H1 (cell line): ENCODE data around the gene FOXL3. TPM values are rescaled to one million over a fixed set of nuclear protein-coding genes. Genes with fewer than 3 reads are reported as not detected.

Experiments
- CTCF ChIA-PET: fragments of 300-600 bp; sonication (Branson Sonifier 250); formaldehyde crosslinking; loops from one replicate; lab custom pipeline; 2021; ENCODE audit not compliant: partially characterized antibody; lab: Charles Lee
- POLR2A ChIA-PET: fragments of 300-600 bp; sonication (Branson Sonifier 250); formaldehyde crosslinking; loops from one replicate; lab custom pipeline; 2021; ENCODE audit warnings: inconsistent platforms; ENCODE audit not compliant: partially characterized antibody; lab: Charles Lee
- DNase-seq, 2 experiments: peaks; one replicate each; pipeline versions ENCODE4 v3.0.0 to v3.0.0-alpha.2; 2010 to 2022; ENCODE audit warnings: low spot score in 2 of 2, low read depth in 1 of 2, mixed read lengths in 1 of 2
- FAIRE-seq: peaks from 2 replicates; lab custom pipeline; 2011; peaks lifted over from hg19 to GRCh38; lab: Jason Lieb, UNC
- H2AFZ ChIP-seq: 2 replicates; pipeline ENCODE4 v1.8.1; 2012; ENCODE audit warnings: low read length, inconsistent platforms
- H2AK5ac ChIP-seq: 2 replicates; pipeline ENCODE4 v1.6.1; 2013; ENCODE audit warnings: low read depth, low read length
- H2BK120ac ChIP-seq: replicated peaks from 2 replicates; pipeline ENCODE3; 2013; ENCODE audit warnings: low read depth, low read length, inconsistent platforms
- H2BK12ac ChIP-seq: 2 replicates; pipeline ENCODE4 v1.6.1; 2013; ENCODE audit warnings: low read depth, low read length
- H2BK15ac ChIP-seq: 2 replicates; pipeline ENCODE4 v1.6.1; 2013; ENCODE audit warnings: low read length
- H2BK20ac ChIP-seq: 2 replicates; pipeline ENCODE4 v1.6.1; 2013; ENCODE audit warnings: low read length
- H2BK5ac ChIP-seq: 2 replicates; pipeline ENCODE4 v1.6.1; 2013; ENCODE audit warnings: low read depth, low read length
- H3K14ac ChIP-seq: 2 replicates; pipeline ENCODE4 v1.6.1; 2013; ENCODE audit warnings: inconsistent platforms; ENCODE audit not compliant: insufficient read length
- H3K18ac ChIP-seq: 2 replicates; pipeline ENCODE4 v1.6.1; 2013; ENCODE audit warnings: low read length; ENCODE audit errors: extremely low read depth
- H3K23ac ChIP-seq: 2 replicates; pipeline ENCODE4 v1.6.1; 2013; ENCODE audit warnings: inconsistent platforms; ENCODE audit not compliant: insufficient read length
- H3K23me2 ChIP-seq: 2 replicates; pipeline ENCODE4 v1.6.1; 2013; ENCODE audit warnings: low read depth, low read length
- H3K27ac ChIP-seq: 2 replicates; pipeline ENCODE4 v1.6.1; 2011; ENCODE audit warnings: low read depth, low read length, inconsistent platforms
- H3K27me3 ChIP-seq, 4 experiments: replicated peaks in 1 of 4; 1 replicate in 1 of 4; 2 replicates in 3 of 4; pipeline versions ENCODE4 v1.6.1 to v1.8.1; 2011 to 2013; ENCODE audit warnings: low read length in 3 of 4, mild to moderate bottlenecking in 3 of 4, inconsistent platforms in 2 of 4, mixed read lengths in 2 of 4, moderate library complexity in 1 of 4; ENCODE audit not compliant: control insufficient read depth in 3 of 4, insufficient read depth in 3 of 4; ENCODE audit errors: extremely low read depth in 1 of 4
- H3K36me3 ChIP-seq, 4 experiments: 2 replicates each; pipeline versions ENCODE4 v1.6.1 to v1.8.1; 2011 to 2013; ENCODE audit warnings: mild to moderate bottlenecking in 4 of 4, low read length in 3 of 4, moderate library complexity in 2 of 4, control low read depth in 1 of 4, inconsistent platforms in 1 of 4; ENCODE audit not compliant: insufficient read depth in 4 of 4, control insufficient read depth in 2 of 4
- H3K4ac ChIP-seq: replicated peaks from 2 replicates; pipeline ENCODE3; 2013; ENCODE audit warnings: low read length, low read depth, mixed read lengths, inconsistent platforms; ENCODE audit not compliant: insufficient read length
- H3K4me1 ChIP-seq, 4 experiments: replicated peaks in 1 of 4; 1 replicate in 1 of 4; 2 replicates in 3 of 4; pipeline versions ENCODE4 v1.6.1 to v1.8.1; 2011 to 2013; ENCODE audit warnings: low read length in 3 of 4, inconsistent platforms in 2 of 4, mixed read lengths in 1 of 4; ENCODE audit not compliant: insufficient read depth in 4 of 4, control insufficient read depth in 3 of 4
- H3K4me2 ChIP-seq, 2 experiments: 2 replicates each; pipeline versions ENCODE4 v1.6.1 to v1.8.1; 2011 to 2013; ENCODE audit warnings: low read depth in 2 of 2, low read length in 2 of 2, control low read depth in 1 of 2, inconsistent platforms in 1 of 2, mild to moderate bottlenecking in 1 of 2; ENCODE audit not compliant: insufficient read depth in 1 of 2
- H3K4me3 ChIP-seq, 4 experiments: fragments of 200-600, 300-600 bp in 1 of 4; sonication (generic), shearing (Covaris generic), sonication (Bioruptor Twin) in 1 of 4; 2 replicates each; pipeline versions ENCODE4 v1.5.1 to v1.8.1; 2011 to 2016; ENCODE audit warnings: low read length in 4 of 4, low read depth in 3 of 4, control low read depth in 2 of 4, inconsistent platforms in 2 of 4, mild to moderate bottlenecking in 2 of 4, mixed read lengths in 1 of 4, moderate library complexity in 1 of 4; ENCODE audit not compliant: insufficient read depth in 2 of 4; ENCODE audit errors: extremely low read depth in 1 of 4
- H3K56ac ChIP-seq: replicated peaks from 2 replicates; pipeline ENCODE3; 2013; ENCODE audit warnings: low read depth, mild to moderate bottlenecking, mixed read lengths, low read length, inconsistent platforms; ENCODE audit not compliant: insufficient read length
- H3K79me1 ChIP-seq: 2 replicates; pipeline ENCODE4 v1.6.1; 2013; ENCODE audit warnings: low read depth, low read length, control low read depth
- H3K79me2 ChIP-seq, 2 experiments: 2 replicates each; pipeline versions ENCODE4 v1.6.1 to v1.8.1; 2012 to 2013; ENCODE audit warnings: low read length in 2 of 2, mild to moderate bottlenecking in 2 of 2, inconsistent platforms in 1 of 2; ENCODE audit not compliant: insufficient read depth in 2 of 2, control insufficient read depth in 1 of 2
- H3K9ac ChIP-seq, 4 experiments: replicated peaks in 1 of 4; 1 replicate in 1 of 4; 2 replicates in 3 of 4; pipeline versions ENCODE4 v1.6.1 to v1.8.1; 2011 to 2013; ENCODE audit warnings: low read depth in 3 of 4, low read length in 3 of 4, control low read depth in 2 of 4, mild to moderate bottlenecking in 2 of 4, moderate library complexity in 2 of 4, inconsistent platforms in 1 of 4; ENCODE audit errors: extremely low read depth in 1 of 4
- H3K9me3 ChIP-seq, 2 experiments: 2 replicates each; pipeline versions ENCODE4 v1.6.1 to v1.8.1; 2012 to 2013; ENCODE audit warnings: mild to moderate bottlenecking in 2 of 2, moderate library complexity in 2 of 2, control low read depth in 1 of 2, inconsistent platforms in 1 of 2, low read depth in 1 of 2, low read length in 1 of 2, mixed read lengths in 1 of 2; ENCODE audit not compliant: insufficient read depth in 2 of 2
- H4K20me1 ChIP-seq, 2 experiments: replicated peaks in 1 of 2; 2 replicates each; pipeline versions ENCODE3 to v1.8.1; 2011 to 2013; ENCODE audit warnings: inconsistent platforms in 2 of 2, low read length in 2 of 2, mild to moderate bottlenecking in 1 of 2; ENCODE audit not compliant: insufficient read depth in 2 of 2, control insufficient read depth in 1 of 2
- H4K5ac ChIP-seq: 2 replicates; pipeline ENCODE4 v1.6.1; 2013; ENCODE audit warnings: low read length, low read depth, mixed read lengths, inconsistent platforms; ENCODE audit not compliant: insufficient read length
- H4K8ac ChIP-seq: 2 replicates; pipeline ENCODE4 v1.8.0; 2013; ENCODE audit warnings: mild to moderate bottlenecking, moderate library complexity, low read length, inconsistent platforms; ENCODE audit not compliant: insufficient read depth; ENCODE audit errors: extremely low read depth
- H4K91ac ChIP-seq: replicated peaks from 2 replicates; pipeline ENCODE3; 2013; ENCODE audit warnings: low read length, mixed read lengths, inconsistent platforms; ENCODE audit not compliant: insufficient read length
- ATF3 ChIP-seq: IDR thresholded peaks from 2 replicates; pipeline ENCODE4 v1.6.1; 2011; ENCODE audit warnings: low read depth, mild to moderate bottlenecking, low read length; ENCODE audit not compliant: insufficient read depth
- BACH1 ChIP-seq: IDR thresholded peaks from 2 replicates; pipeline ENCODE4 v1.6.1; 2012; ENCODE audit warnings: low read length, improper control_type of control experiment
- BCL11A ChIP-seq, 2 experiments: IDR thresholded peaks; one replicate each; pipeline ENCODE4 v1.6.1; 2011; ENCODE audit warnings: low read depth in 2 of 2, low read length in 2 of 2, mild to moderate bottlenecking in 2 of 2
- CEBPB ChIP-seq: IDR thresholded peaks from 2 replicates; pipeline ENCODE4 v1.6.1; 2012; ENCODE audit warnings: low read depth, low read length
- E2F6 ChIP-seq: IDR thresholded peaks from 2 replicates; pipeline ENCODE4 v1.6.1; 2012; ENCODE audit warnings: inconsistent platforms
- FOSL1 ChIP-seq: IDR thresholded peaks from 2 replicates; pipeline ENCODE4 v1.6.1; 2011; ENCODE audit warnings: mild to moderate bottlenecking, low read depth, low read length, moderate library complexity; ENCODE audit not compliant: insufficient read depth
- HDAC2 ChIP-seq, 2 experiments: fragments of 300-600 bp in 1 of 2; sonication (generic) in 1 of 2; IDR thresholded peaks; 2 replicates each; pipeline ENCODE4 v1.6.1; 2011 to 2012; ENCODE audit warnings: low read depth in 2 of 2, low read length in 2 of 2, mild to moderate bottlenecking in 2 of 2, moderate library complexity in 2 of 2, borderline replicate concordance in 1 of 2, inconsistent platforms in 1 of 2
- RAD21 ChIP-seq, 2 experiments: IDR thresholded peaks in 1 of 2; conservative IDR thresholded peaks in 1 of 2; 2 replicates each; pipeline ENCODE4 v1.6.1; 2011; ENCODE audit warnings: low read depth in 2 of 2, low read length in 2 of 2, improper control_type of control experiment in 1 of 2, inconsistent platforms in 1 of 2, mild to moderate bottlenecking in 1 of 2, moderate library complexity in 1 of 2
- TAF1 ChIP-seq: IDR thresholded peaks from 2 replicates; pipeline ENCODE4 v1.6.1; 2011; ENCODE audit warnings: mild to moderate bottlenecking, low read depth, low read length
- TAF7 ChIP-seq: optimal IDR thresholded peaks from 2 replicates; pipeline ENCODE3; 2011; ENCODE audit warnings: low read depth, mild to moderate bottlenecking, inconsistent platforms, low read length, moderate library complexity, borderline replicate concordance
- WGBS, 2 experiments: shearing (Covaris generic) in 1 of 2; methylation state at CpG; one replicate each; pipeline versions ENCODE4 v1.1.6 to v1.1.7; 2013 to 2015; ENCODE audit warnings: low lambda C conversion rate in 2 of 2, mixed read lengths in 2 of 2, inconsistent platforms in 1 of 2, low coverage in 1 of 2, missing lambda C conversion rate in 1 of 2; ENCODE audit not compliant: insufficient replicate concordance in 2 of 2, insufficient coverage in 1 of 2, insufficient read length in 1 of 2; ENCODE audit errors: extremely low coverage in 1 of 2, missing lambda C conversion rate in 1 of 2; 5-methylcytosine and 5-hydroxymethylcytosine counted together
- polyA plus RNA-seq, 7 experiments: library from polyadenylated mRNA; depleted of rRNA in 3 of 7; stranded (reverse) in 5 of 7; unstranded in 2 of 7; fragments of >200 nt in 5 of 7; fragments of 200-250 nt in 2 of 7; gene quantifications; 1 replicate in 5 of 7; 2 replicates in 1 of 7; 4 replicates in 1 of 7; pipeline versions ENCODE4 v1.2.1 to v1.2.3, GENCODE V29; 2011 to 2013; ENCODE audit warnings: missing spikeins in 2 of 7, mixed read lengths in 2 of 7
- total RNA-seq: library from RNA; stranded (reverse); fragmentation: NEBNext Ultra II Directional; extraction: Animal tissue kit (Norgen Biotek cat#: 25700); gene quantifications from 2 replicates; pipeline ENCODE4 v1.2.1, GENCODE V29; 2021

FOXL3 gene
- total and polyA plus RNA-seq, 2 of the 8 experiments (the other 6 are each of a cell fraction or from before 2014, with no cell fraction given) = not detected

GRCh38 chr7:312424-312823, 22.5 kb downstream of the FOXL3 start:
- no peak overlapping the region for H3K56ac ChIP-seq
- no peak overlapping the region for H4K8ac ChIP-seq
- H4K91ac ChIP-seq = no peak overlapping the region
- POLR2A ChIA-PET = no interaction called here
- no peak overlapping the region for H3K27ac ChIP-seq
- no peak overlapping the region for H2BK5ac ChIP-seq
- H2BK120ac ChIP-seq = no peak overlapping the region
- no peaks in the 10 kb centered on the region for H3K79me1 ChIP-seq
- no peak overlapping the region for H2AFZ ChIP-seq
- H3K4me3 ChIP-seq = no peak overlapping the region
- no peaks in the 10 kb centered on the region; a peak in 1 of 7 replicates for H3K4me1 ChIP-seq
- H3K9me3 ChIP-seq = peaks cover 0 to 5% of the 10 kb centered on the region in 2 experiments; a peak in 2 of 4 replicates
- no peak overlapping the region for H2BK20ac ChIP-seq
- H3K14ac ChIP-seq = no peak overlapping the region
- H3K18ac ChIP-seq = no peak overlapping the region
- FAIRE-seq = no peak
- WGBS, 2 experiments = 86% methylated on average over 6 of the region's 6 CpGs; no CpG with 5 or more reads in 1 of the 2 experiments
- no peaks in the 10 kb centered on the region for H3K79me2 ChIP-seq
- H3K9ac ChIP-seq = no peak overlapping the region
- no peak overlapping the region for H3K23ac ChIP-seq
- no peak overlapping the region for H3K4ac ChIP-seq
- no peak for TF ChIP-seq ATF3
- TF ChIP-seq FOSL1 = no peak
- TF ChIP-seq RAD21 (IDR thresholded peaks at IDR 0.05 in 1 of 2, conservative IDR thresholded peaks at IDR 0.05 in 1 of 2; ENCODE audit: low read depth in 2 of 2, low read length in 2 of 2) = no peak
- TF ChIP-seq E2F6 = no peak
- TF ChIP-seq HDAC2 (IDR thresholded peaks at IDR 0.05; ENCODE audit: borderline replicate concordance in 1 of 2, low read depth in 2 of 2, low read length in 2 of 2) = no peak
- TF ChIP-seq BCL11A (IDR thresholded peaks at IDR 0.05; ENCODE audit: low read depth in 2 of 2, low read length in 2 of 2) = no peak
- no peak for TF ChIP-seq BACH1
- TF ChIP-seq TAF7 = no peak
- no peak for TF ChIP-seq CEBPB
- TF ChIP-seq TAF1 = no peak
- no peak overlapping the region for H2BK12ac ChIP-seq
- no peaks in the 10 kb centered on the region for H3K36me3 ChIP-seq
- H3K23me2 ChIP-seq = no peaks in the 10 kb centered on the region
- no peaks in the 10 kb centered on the region for H4K20me1 ChIP-seq
- H4K5ac ChIP-seq = no peak overlapping the region
- no peaks in the 10 kb centered on the region for H3K27me3 ChIP-seq
- DNase-seq = no peak
- CTCF ChIA-PET = interaction anchor here (1.2 kb wide), 1 partner anchor 11 kb away, joined by 3 read pairs; no protein-coding TSS in a partner anchor
- no peak overlapping the region for H2BK15ac ChIP-seq
- no peak overlapping the region for H3K4me2 ChIP-seq
- H2AK5ac ChIP-seq = no peak overlapping the region
